B cell (primary cell): ENCODE results near the gene PIK3R4. TPM values are rescaled to one million over a fixed set of nuclear protein-coding genes. Genes with fewer than 3 reads are reported as not detected.

Source experiments
- ATAC-seq: fragments of 200-7000 bp; cut with Tn5 transposase; one replicate; pipeline ENCODE4 v1.10.0; 2021; ENCODE audit warnings: low read depth, mild to moderate bottlenecking, moderate number of reproducible peaks, moderate library complexity
- CTCF ChIA-PET: fragments of 350-600 bp; sonication (Branson Sonifier 250); formaldehyde crosslinking; loops from one replicate; lab custom pipeline; 2021; ENCODE audit warnings: antibody characterized with exemption, inconsistent platforms; lab: Charles Lee
- POLR2A ChIA-PET: fragments of 350-600 bp; sonication (Branson Sonifier 250); formaldehyde crosslinking; loops from one replicate; lab custom pipeline; 2021; ENCODE audit warnings: antibody characterized with exemption; lab: Charles Lee
- DNase-seq: peaks from one replicate; pipeline ENCODE4 v3.0.0; 2013
- H2AFZ ChIP-seq: 2 replicates; pipeline ENCODE4 v1.6.1; 2012; ENCODE audit warnings: mild to moderate bottlenecking, low read depth, low read length; ENCODE audit not compliant: insufficient read depth, poor library complexity, severe bottlenecking
- H3K27ac ChIP-seq, 2 donors: 1 replicate in 1 of 2; 2 replicates in 1 of 2; pipeline ENCODE4 v1.5.1; 2012 to 2013; ENCODE audit warnings: low read length in 2 of 2, mild to moderate bottlenecking in 2 of 2, moderate library complexity in 1 of 2
- H3K27me3 ChIP-seq, 4 experiments: fragments of 200-600 bp in 1 of 4; sonication (generic) in 1 of 4; replicated peaks in 1 of 4; 1 replicate in 2 of 4; 2 replicates in 2 of 4; pipeline versions ENCODE4 v1.6.1 to v1.7.0; 2013 to 2016; ENCODE audit warnings: low read length in 3 of 4, mild to moderate bottlenecking in 2 of 4, mixed read lengths in 1 of 4, moderate library complexity in 1 of 4; ENCODE audit not compliant: insufficient read depth in 4 of 4, control insufficient read depth in 3 of 4; ENCODE audit errors: control extremely low read depth in 1 of 4
- H3K36me3 ChIP-seq, 2 experiments: replicated peaks in 1 of 2; 1 replicate in 1 of 2; 2 replicates in 1 of 2; pipeline versions ENCODE4 v1.6.1 to v1.7.1; 2013; ENCODE audit warnings: low read length in 1 of 2; ENCODE audit not compliant: insufficient read depth in 2 of 2, control insufficient read depth in 1 of 2; ENCODE audit errors: control extremely low read depth in 1 of 2, extremely low read depth in 1 of 2
- H3K4me1 ChIP-seq, 2 donors: fragments of 200-600 bp in 1 of 2; sonication (generic) in 1 of 2; 1 replicate in 1 of 2; 2 replicates in 1 of 2; pipeline versions ENCODE4 v1.5.1 to v1.6.1; 2013 to 2017; ENCODE audit warnings: low read length in 2 of 2; ENCODE audit not compliant: control insufficient read depth in 2 of 2, insufficient read depth in 2 of 2
- H3K4me2 ChIP-seq: replicated peaks from 2 replicates; pipeline ENCODE3; 2012; ENCODE audit warnings: mild to moderate bottlenecking, low read depth, low read length; ENCODE audit not compliant: poor library complexity, severe bottlenecking
- H3K4me3 ChIP-seq, 5 experiments: fragments of 200-600 bp in 1 of 5; sonication (generic) in 1 of 5; 1 replicate in 3 of 5; 2 replicates in 2 of 5; pipeline versions ENCODE4 v1.5.1 to v1.7.0; 2011 to 2016; ENCODE audit warnings: low read length in 4 of 5, mild to moderate bottlenecking in 4 of 5, low read depth in 2 of 5, control low read depth in 1 of 5, moderate library complexity in 1 of 5; ENCODE audit not compliant: insufficient read depth in 1 of 5; ENCODE audit errors: control extremely low read depth in 1 of 5, extremely low read depth in 1 of 5
- H3K79me2 ChIP-seq: fragments of 200-600 bp; sonication (generic); one replicate; pipeline ENCODE4 v1.6.0; 2016; ENCODE audit warnings: low read length; ENCODE audit not compliant: control insufficient read depth, insufficient read depth
- H3K9ac ChIP-seq: fragments of 200-600 bp; sonication (generic); 2 replicates; pipeline ENCODE4 v1.6.1; 2017; ENCODE audit warnings: mild to moderate bottlenecking, low read length, moderate library complexity
- H3K9me3 ChIP-seq, 3 donors: one replicate each; pipeline versions ENCODE4 v1.6.1 to v1.7.1; 2013; ENCODE audit warnings: low read length in 2 of 3; ENCODE audit not compliant: control insufficient read depth in 2 of 3, insufficient read depth in 1 of 3; ENCODE audit errors: control extremely low read depth in 1 of 3
- H4K20me1 ChIP-seq: 2 replicates; pipeline ENCODE4 v1.6.0; 2012; ENCODE audit warnings: mild to moderate bottlenecking, low read length; ENCODE audit not compliant: insufficient read depth, control insufficient read depth, poor library complexity, severe bottlenecking
- H3K27ac Mint-ChIP-seq: one replicate; pipeline ENCODE4 v1.8.0; 2021; ENCODE audit warnings: mixed read lengths
- H3K27me3 Mint-ChIP-seq: one replicate; pipeline ENCODE4 v1.8.0; 2021; ENCODE audit warnings: mixed read lengths
- H3K4me1 Mint-ChIP-seq: one replicate; pipeline ENCODE4 v1.8.0; 2021; ENCODE audit warnings: mixed read lengths
- H3K4me3 Mint-ChIP-seq: one replicate; pipeline ENCODE4 v1.8.0; 2021; ENCODE audit warnings: mixed read lengths
- H3K9me3 Mint-ChIP-seq: one replicate; pipeline ENCODE4 v1.8.0; 2022; ENCODE audit warnings: mixed read lengths; ENCODE audit not compliant: insufficient read depth
- EZH2 ChIP-seq: IDR thresholded peaks from 2 replicates; pipeline ENCODE4 v1.6.1; 2012; ENCODE audit warnings: borderline replicate concordance, low read depth, mild to moderate bottlenecking, moderate library complexity, low read length; ENCODE audit not compliant: insufficient read depth, poor library complexity, severe bottlenecking
- WGBS: methylation state at CpG from one replicate; pipeline ENCODE4 v1.1.5; 2013; ENCODE audit warnings: missing lambda C conversion rate; ENCODE audit not compliant: insufficient coverage; 5-methylcytosine and 5-hydroxymethylcytosine counted together
- intact Hi-C: fragments of 100-400 bp; cut with micrococcal nuclease; formaldehyde crosslinking; loops from one replicate; pipeline ENCODE4 v1.10.0; 2022
- polyA plus RNA-seq: library from polyadenylated mRNA; depleted of rRNA; stranded (reverse); fragments of >200 nt; gene quantifications from 2 replicates; pipeline ENCODE4 v1.2.3, GENCODE V29; 2012
- total RNA-seq, 2 donors: library from RNA; stranded (reverse); fragments of 120-200 nt in 1 of 2; gene quantifications; 1 replicate in 1 of 2; 2 replicates in 1 of 2; pipeline versions ENCODE4 v1.2.3 to v1.2.4, GENCODE V29; 2013 to 2022
- TF ChIP-seq, protein P1 (sequence below): fragments of 200-600 bp; IDR thresholded peaks from one replicate; pipeline ENCODE4 v1.8.0; 2022; ENCODE audit warnings: antibody characterized with exemption, mild to moderate bottlenecking

Gene PIK3R4
- total and polyA plus RNA-seq, 2 donors (not counting 1 experiment from before 2014, with no cell fraction given): 23.9 to 27.1 TPM

DNA sequence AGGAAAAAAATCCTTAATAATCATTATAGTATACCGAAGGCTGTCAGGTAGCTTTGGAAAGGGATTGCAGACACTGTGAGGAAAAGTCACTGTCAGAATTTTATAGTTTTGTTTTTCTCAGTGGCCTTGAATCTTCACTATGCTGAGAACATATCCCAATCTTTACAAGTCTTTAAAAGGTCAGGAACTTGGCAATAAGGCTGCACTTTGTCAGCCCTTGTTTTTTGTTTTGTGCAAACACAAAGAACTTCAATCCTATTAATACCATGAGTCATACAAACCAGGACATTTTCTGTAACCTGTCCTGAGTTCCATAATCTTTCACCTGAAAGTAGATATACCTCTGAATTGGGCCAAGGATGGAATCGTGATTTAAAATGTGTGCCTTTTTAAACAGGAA, 45.6 kb upstream of the PIK3R4 start:
- intact Hi-C loops: no loop called here
- no peaks in the 10 kb centered on the region for H3K4me1 ChIP-seq
- DNase-seq (no peak), ATAC-seq (no peak)
- H3K27me3 ChIP-seq: no peaks in the 10 kb centered on the region
- ChIA-PET CTCF (no interaction called here), POLR2A (no interaction called here)
- TF ChIP-seq, protein P1, sequence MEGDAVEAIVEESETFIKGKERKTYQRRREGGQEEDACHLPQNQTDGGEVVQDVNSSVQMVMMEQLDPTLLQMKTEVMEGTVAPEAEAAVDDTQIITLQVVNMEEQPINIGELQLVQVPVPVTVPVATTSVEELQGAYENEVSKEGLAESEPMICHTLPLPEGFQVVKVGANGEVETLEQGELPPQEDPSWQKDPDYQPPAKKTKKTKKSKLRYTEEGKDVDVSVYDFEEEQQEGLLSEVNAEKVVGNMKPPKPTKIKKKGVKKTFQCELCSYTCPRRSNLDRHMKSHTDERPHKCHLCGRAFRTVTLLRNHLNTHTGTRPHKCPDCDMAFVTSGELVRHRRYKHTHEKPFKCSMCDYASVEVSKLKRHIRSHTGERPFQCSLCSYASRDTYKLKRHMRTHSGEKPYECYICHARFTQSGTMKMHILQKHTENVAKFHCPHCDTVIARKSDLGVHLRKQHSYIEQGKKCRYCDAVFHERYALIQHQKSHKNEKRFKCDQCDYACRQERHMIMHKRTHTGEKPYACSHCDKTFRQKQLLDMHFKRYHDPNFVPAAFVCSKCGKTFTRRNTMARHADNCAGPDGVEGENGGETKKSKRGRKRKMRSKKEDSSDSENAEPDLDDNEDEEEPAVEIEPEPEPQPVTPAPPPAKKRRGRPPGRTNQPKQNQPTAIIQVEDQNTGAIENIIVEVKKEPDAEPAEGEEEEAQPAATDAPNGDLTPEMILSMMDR: no peak
- no peak for TF ChIP-seq EZH2
- H3K4me3 ChIP-seq: no peak overlapping the region
- no peak overlapping the region for H2AFZ ChIP-seq
- H3K36me3 ChIP-seq: no peaks in the 10 kb centered on the region
- H4K20me1 ChIP-seq: no peaks in the 10 kb centered on the region
- no peak overlapping the region for H3K4me2 ChIP-seq
- Mint-ChIP-seq H3K4me1 (no peaks in the 10 kb centered on the region), H3K27me3 (peaks cover 17% of the 10 kb centered on the region), H3K4me3 (no peak overlapping the region), H3K27ac (no peak overlapping the region), H3K9me3 (no peaks in the 10 kb centered on the region)
- H3K9ac ChIP-seq: no peak overlapping the region
- H3K27ac ChIP-seq: no peak overlapping the region
- no peaks in the 10 kb centered on the region for H3K9me3 ChIP-seq
- WGBS: no CpG with 5 or more reads among the region's 2 CpGs
- H3K79me2 ChIP-seq: no peaks in the 10 kb centered on the region

DNA sequence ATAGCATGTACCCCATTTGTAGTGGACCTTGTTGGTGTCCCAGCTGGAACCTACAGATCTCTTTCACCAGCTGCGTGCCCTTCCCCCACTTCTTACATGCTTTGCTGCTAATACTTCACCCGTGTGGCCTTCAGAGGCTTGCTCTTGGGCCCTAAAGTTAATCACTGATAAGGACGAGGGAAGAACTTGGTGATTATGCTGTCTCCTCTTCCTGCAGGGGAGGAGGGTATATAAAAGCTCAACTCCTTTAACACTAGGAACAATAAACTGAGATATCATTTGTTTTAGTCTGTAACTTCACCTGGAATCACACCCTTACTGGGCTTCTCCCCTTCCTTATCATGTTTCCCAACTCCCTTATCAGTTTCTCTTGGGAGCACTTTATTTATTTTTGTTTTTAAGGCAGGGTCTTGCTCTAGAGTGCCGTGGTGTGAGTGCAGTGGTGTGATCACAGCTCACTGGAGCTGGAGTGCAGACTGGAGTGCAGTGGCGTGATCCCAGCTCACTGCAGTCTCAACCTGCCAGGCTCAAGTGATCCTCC, 43.2 kb upstream of the PIK3R4 start:
- Histone ChIP-seq H3K36me3 (no peaks in the 10 kb centered on the region), H4K20me1 (no peaks in the 10 kb centered on the region), H3K9ac (no peak overlapping the region), H3K4me3 (no peak overlapping the region), H3K79me2 (no peaks in the 10 kb centered on the region), H3K4me1 (no peaks in the 10 kb centered on the region), H2AFZ (no peak overlapping the region), H3K4me2 (no peak overlapping the region), H3K27me3 (no peaks in the 10 kb centered on the region), H3K9me3 (no peaks in the 10 kb centered on the region), H3K27ac (no peak overlapping the region)
- ChIA-PET POLR2A (no interaction called here), CTCF (no interaction called here)
- Mint-ChIP-seq H3K4me3 (no peak overlapping the region), H3K4me1 (no peaks in the 10 kb centered on the region), H3K9me3 (no peaks in the 10 kb centered on the region), H3K27ac (no peak overlapping the region), H3K27me3 (peaks cover 13% of the 10 kb centered on the region)
- 82% methylated on average over 3 of the region's 5 CpGs for WGBS
- intact Hi-C loops: no loop called here
- ATAC-seq (no peak), DNase-seq (no peak)
- TF ChIP-seq EZH2: no peak
- TF ChIP-seq, protein P1: no peak
